NT2/D1 (cell line): ENCODE measurements around the gene TIE1.

Experiments
- DNase-seq: peaks from one replicate; pipeline ENCODE4 v3.0.0-alpha.2; 2011; ENCODE audit warnings: low read depth, low spot score
- H3K27me3 ChIP-seq: 2 replicates; pipeline ENCODE4 v1.6.0; 2011; ENCODE audit warnings: mild to moderate bottlenecking; ENCODE audit not compliant: insufficient read length, insufficient read depth
- H3K36me3 ChIP-seq: 2 replicates; pipeline ENCODE4 v1.6.1; 2011; ENCODE audit warnings: mild to moderate bottlenecking, low read length, mixed read lengths; ENCODE audit not compliant: insufficient read depth, insufficient read length
- H3K4me1 ChIP-seq: 2 replicates; pipeline ENCODE4 v1.5.1; 2011; ENCODE audit not compliant: insufficient read depth, insufficient read length
- H3K4me3 ChIP-seq: 2 replicates; pipeline ENCODE4 v1.5.1; 2011; ENCODE audit warnings: low read depth; ENCODE audit not compliant: insufficient read length
- H3K9ac ChIP-seq: 2 replicates; pipeline ENCODE4 v1.6.0; 2011; ENCODE audit warnings: low read depth; ENCODE audit not compliant: insufficient read length
- H3K9me3 ChIP-seq: 2 replicates; pipeline ENCODE4 v1.5.1; 2011; ENCODE audit warnings: mild to moderate bottlenecking, low read length; ENCODE audit not compliant: insufficient read depth
- SUZ12 ChIP-seq: IDR thresholded peaks from 2 replicates; pipeline ENCODE4 v1.6.1; 2011; ENCODE audit not compliant: insufficient read length, insufficient read depth; ENCODE audit errors: extremely low read depth
- YY1 ChIP-seq: IDR thresholded peaks from 2 replicates; pipeline ENCODE4 v1.6.1; 2011; ENCODE audit not compliant: insufficient read length, insufficient read depth
- ZNF274 ChIP-seq: IDR thresholded peaks from 2 replicates; pipeline ENCODE4 v1.6.1; 2011; ENCODE audit warnings: mild to moderate bottlenecking, low read depth, low read length

TIE1 gene

GRCh38 chr1:43370564-43370963 is 69.8 kb downstream of the TIE1 start:
- peaks cover 18% of the 10 kb centered on the region for H3K36me3 ChIP-seq
- TF ChIP-seq SUZ12 (no peak), YY1 (no peak), ZNF274 (no peak)
- H3K4me1 ChIP-seq, result peaks cover 13% of the 10 kb centered on the region

GRCh38 chr1:43372172-43372571 is 71.4 kb downstream of the TIE1 start:
- TF ChIP-seq ZNF274, result no peak
- no peak for TF ChIP-seq SUZ12
- TF ChIP-seq YY1, result no peak
- no peaks in the 10 kb centered on the region for H3K27me3 ChIP-seq
- no peaks in the 10 kb centered on the region for H3K4me1 ChIP-seq
- H3K4me3 ChIP-seq, result no peak overlapping the region
- DNase-seq, result no peak
- H3K36me3 ChIP-seq, result peaks cover 17% of the 10 kb centered on the region
- H3K9ac ChIP-seq, result no peak overlapping the region
- H3K9me3 ChIP-seq, result no peaks in the 10 kb centered on the region

More at GRCh38 chr1:43370564-43370963, 69.8 kb downstream of the TIE1 start:
- H3K9ac ChIP-seq, result no peak overlapping the region
- no peaks in the 10 kb centered on the region for H3K9me3 ChIP-seq
- H3K27me3 ChIP-seq, result no peaks in the 10 kb centered on the region
- no peak for DNase-seq
- no peak overlapping the region for H3K4me3 ChIP-seq
